Neural cell (in vitro differentiated cells): Measurements from ENCODE around the gene CFAP99. TPM values are rescaled to one million over a fixed set of nuclear protein-coding genes. Genes with fewer than 3 reads are reported as not detected.

Experiments
- H2AFZ ChIP-seq: fragments of 200-600, 300-800 bp; sonication (generic), shearing (Covaris generic); 2 replicates; pipeline ENCODE4 v1.6.0; 2014; ENCODE audit warnings: low read depth, mild to moderate bottlenecking, antibody characterized with exemption, low read length, moderate library complexity
- H3F3A ChIP-seq: fragments of 200-600 bp; shearing (Covaris generic); 2 replicates; pipeline ENCODE4 v1.6.1; 2016; ENCODE audit warnings: mild to moderate bottlenecking, moderate library complexity, mixed read lengths, antibody characterized with exemption, low read length; ENCODE audit not compliant: insufficient read depth, poor library complexity, severe bottlenecking
- H3K27ac ChIP-seq: fragments of 200-600, 300-800 bp; sonication (generic), shearing (Covaris generic); 2 replicates; pipeline ENCODE4 v1.5.1; 2014; ENCODE audit warnings: mild to moderate bottlenecking, low read length, moderate library complexity
- H3K27me3 ChIP-seq: fragments of 300-800, 200-600 bp; sonication (generic), shearing (Covaris generic); 2 replicates; pipeline ENCODE4 v1.6.0; 2014; ENCODE audit warnings: mild to moderate bottlenecking, low read depth, low read length, moderate library complexity; ENCODE audit not compliant: insufficient read depth
- H3K36me3 ChIP-seq: fragments of 300-800, 200-600 bp; sonication (generic), shearing (Covaris generic); 2 replicates; pipeline ENCODE4 v1.5.1; 2014; ENCODE audit warnings: mild to moderate bottlenecking, antibody characterized with exemption, low read length, moderate library complexity; ENCODE audit not compliant: insufficient read depth
- H3K4me2 ChIP-seq: fragments of 300-800, 200-600 bp; sonication (generic), shearing (Covaris generic); 2 replicates; pipeline ENCODE4 v1.6.0; 2014; ENCODE audit warnings: mild to moderate bottlenecking, low read length
- H3K4me3 ChIP-seq: fragments of 300-800, 200-600 bp; sonication (generic), shearing (Covaris generic); 2 replicates; pipeline ENCODE4 v1.5.1; 2014; ENCODE audit warnings: mild to moderate bottlenecking, low read length, moderate library complexity
- H3K79me2 ChIP-seq: fragments of 200-600 bp; shearing (Covaris generic); replicated peaks from 2 replicates; pipeline ENCODE4 v1.6.0; 2014; ENCODE audit warnings: mild to moderate bottlenecking, low read length, moderate library complexity; ENCODE audit not compliant: insufficient read depth
- H3K9ac ChIP-seq: fragments of 300-800, 200-600 bp; sonication (generic), shearing (Covaris generic); 2 replicates; pipeline ENCODE4 v1.6.1; 2016; ENCODE audit warnings: mild to moderate bottlenecking, low read length, mixed read lengths
- H3K9me2 ChIP-seq: fragments of 200-600 bp; shearing (Covaris generic); 2 replicates; pipeline ENCODE4 v1.6.1; 2016; ENCODE audit warnings: mild to moderate bottlenecking, low read length, mixed read lengths; ENCODE audit not compliant: insufficient read depth
- H3K9me3 ChIP-seq: fragments of 200-600, 300-800 bp; sonication (generic), shearing (Covaris generic); 2 replicates; pipeline ENCODE4 v1.6.1; 2016; ENCODE audit warnings: mild to moderate bottlenecking, mixed run types, low read length, moderate library complexity, mixed read lengths
- H4K20me1 ChIP-seq: fragments of 200-600 bp; shearing (Covaris generic); 2 replicates; pipeline ENCODE4 v1.6.1; 2016; ENCODE audit warnings: mild to moderate bottlenecking, mixed run types; ENCODE audit not compliant: insufficient read depth
- EP300 ChIP-seq: fragments of 450-650 bp; conservative IDR thresholded peaks from 2 replicates; pipeline ENCODE4 v1.6.1; 2014; ENCODE audit warnings: antibody characterized with exemption, mild to moderate bottlenecking, moderate library complexity; ENCODE audit not compliant: poor library complexity, severe bottlenecking
- EZH2 ChIP-seq: fragments of 200-600, 300-800 bp; shearing (Covaris generic), sonication (generic); IDR thresholded peaks from 2 replicates; pipeline ENCODE4 v1.6.1; 2014; ENCODE audit warnings: antibody characterized with exemption, low read length, borderline replicate concordance, mild to moderate bottlenecking; ENCODE audit not compliant: insufficient read depth, poor library complexity, severe bottlenecking
- MXI1 ChIP-seq: fragments of 450-650 bp; conservative IDR thresholded peaks from 2 replicates; pipeline ENCODE4 v1.6.1; 2014; ENCODE audit warnings: antibody characterized with exemption, mild to moderate bottlenecking; ENCODE audit not compliant: poor library complexity, severe bottlenecking
- POLR2AphosphoS5 ChIP-seq: IDR thresholded peaks from 2 replicates; pipeline ENCODE4 v1.6.1; 2012
- RAD21 ChIP-seq: fragments of 450-650 bp; conservative IDR thresholded peaks from 2 replicates; pipeline ENCODE4 v1.6.1; 2014; ENCODE audit warnings: antibody characterized with exemption, mild to moderate bottlenecking, moderate library complexity
- REST ChIP-seq: IDR thresholded peaks from 2 replicates; pipeline ENCODE4 v1.6.1; 2012; ENCODE audit warnings: borderline replicate concordance
- SMC3 ChIP-seq: fragments of 450-650 bp; conservative IDR thresholded peaks from 2 replicates; pipeline ENCODE4 v1.6.1; 2014; ENCODE audit warnings: antibody characterized with exemption, mild to moderate bottlenecking, moderate library complexity; ENCODE audit not compliant: poor library complexity
- TAF1 ChIP-seq: IDR thresholded peaks from 2 replicates; pipeline ENCODE4 v1.6.1; 2012; ENCODE audit warnings: low read depth
- polyA plus RNA-seq: library from polyadenylated mRNA; depleted of rRNA; stranded (reverse); fragments of >200 nt; gene quantifications from 2 replicates; pipeline ENCODE4 v1.2.3, GENCODE V29; 2014
- TF ChIP-seq, protein P1 (sequence below): fragments of 450-650 bp; IDR thresholded peaks from 2 replicates; pipeline ENCODE4 v1.5.1; 2014; ENCODE audit warnings: antibody characterized with exemption, mild to moderate bottlenecking, moderate library complexity; ENCODE audit not compliant: poor library complexity, severe bottlenecking

CFAP99 gene
- polyA plus RNA-seq, 1 donor from 2014 or later, result not detected

- Histone ChIP-seq H3K27me3 (no peaks in the 10 kb centered on the region), H4K20me1 (no peaks in the 10 kb centered on the region), H3K4me3 (no peak overlapping the region), H3K27ac (no peak overlapping the region), H3K36me3 (no peaks in the 10 kb centered on the region), H3K9me2 (no peaks in the 10 kb centered on the region), H3K4me2 (no peak overlapping the region), H3K79me2 (no peaks in the 10 kb centered on the region), H3F3A (no peaks in the 10 kb centered on the region), H3K9me3 (no peaks in the 10 kb centered on the region), H2AFZ (no peak overlapping the region), H3K9ac (no peak overlapping the region)
- TF ChIP-seq RAD21 (no peak), MXI1 (no peak), EP300 (no peak), REST (no peak), SMC3 (no peak), EZH2 (no peak), TAF1 (no peak), POLR2AphosphoS5 (no peak)
- TF ChIP-seq, protein P1, sequence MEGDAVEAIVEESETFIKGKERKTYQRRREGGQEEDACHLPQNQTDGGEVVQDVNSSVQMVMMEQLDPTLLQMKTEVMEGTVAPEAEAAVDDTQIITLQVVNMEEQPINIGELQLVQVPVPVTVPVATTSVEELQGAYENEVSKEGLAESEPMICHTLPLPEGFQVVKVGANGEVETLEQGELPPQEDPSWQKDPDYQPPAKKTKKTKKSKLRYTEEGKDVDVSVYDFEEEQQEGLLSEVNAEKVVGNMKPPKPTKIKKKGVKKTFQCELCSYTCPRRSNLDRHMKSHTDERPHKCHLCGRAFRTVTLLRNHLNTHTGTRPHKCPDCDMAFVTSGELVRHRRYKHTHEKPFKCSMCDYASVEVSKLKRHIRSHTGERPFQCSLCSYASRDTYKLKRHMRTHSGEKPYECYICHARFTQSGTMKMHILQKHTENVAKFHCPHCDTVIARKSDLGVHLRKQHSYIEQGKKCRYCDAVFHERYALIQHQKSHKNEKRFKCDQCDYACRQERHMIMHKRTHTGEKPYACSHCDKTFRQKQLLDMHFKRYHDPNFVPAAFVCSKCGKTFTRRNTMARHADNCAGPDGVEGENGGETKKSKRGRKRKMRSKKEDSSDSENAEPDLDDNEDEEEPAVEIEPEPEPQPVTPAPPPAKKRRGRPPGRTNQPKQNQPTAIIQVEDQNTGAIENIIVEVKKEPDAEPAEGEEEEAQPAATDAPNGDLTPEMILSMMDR, result no peak
Measured at GRCh38 chr4:2399631-2400190, 19.0 kb upstream of the CFAP99 start.

DNA sequence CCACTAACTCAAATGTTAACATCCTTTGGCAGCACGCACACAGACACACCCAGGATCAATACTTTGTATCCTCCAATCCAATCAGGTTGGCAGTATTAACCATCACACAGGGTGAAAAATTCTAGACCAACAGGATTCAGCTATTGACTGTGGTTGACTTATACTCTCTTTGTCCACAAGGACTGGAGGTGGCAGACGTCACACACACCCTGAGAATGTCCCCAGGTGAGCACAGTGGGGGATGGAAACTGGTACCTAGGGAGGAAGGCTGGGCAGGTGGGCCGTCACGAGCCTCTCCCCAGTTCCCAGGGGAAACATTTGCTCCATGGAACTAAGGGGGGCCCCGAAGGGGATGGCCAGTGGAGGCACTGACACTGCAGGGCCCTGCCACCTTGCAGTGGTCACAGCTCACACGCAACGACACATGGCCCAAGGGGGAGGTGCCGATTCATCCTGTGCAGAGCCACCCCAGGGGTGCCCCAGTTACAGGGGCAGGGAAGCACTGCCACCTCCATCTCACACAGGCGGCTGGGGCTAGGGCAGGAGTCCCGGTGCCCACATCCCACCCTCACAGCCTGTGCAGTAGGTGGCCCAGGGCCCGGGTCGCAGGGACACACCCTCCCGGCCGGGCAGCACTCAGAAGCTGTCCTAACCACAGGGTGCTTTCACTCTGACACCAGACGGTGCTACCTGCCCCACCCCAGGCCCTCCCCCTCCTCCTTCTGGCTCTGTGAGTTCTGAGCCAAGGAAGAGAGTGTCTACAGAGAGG, 17.7 kb upstream of the CFAP99 start:
- Histone ChIP-seq H3K9me2 (no peaks in the 10 kb centered on the region), H3K36me3 (no peaks in the 10 kb centered on the region), H3K9me3 (no peaks in the 10 kb centered on the region), H2AFZ (no peak overlapping the region), H3K27ac (no peak overlapping the region), H3F3A (no peaks in the 10 kb centered on the region), H3K79me2 (no peaks in the 10 kb centered on the region), H4K20me1 (no peaks in the 10 kb centered on the region), H3K9ac (no peak overlapping the region), H3K4me3 (no peak overlapping the region), H3K4me2 (no peak overlapping the region), H3K27me3 (no peaks in the 10 kb centered on the region)
- no peak for TF ChIP-seq EZH2
